Mesendoderm (in vitro differentiated cells): ENCODE results near the gene NCKAP5L.

Experiments
- DNase-seq: peaks from one replicate; pipeline ENCODE4 v3.0.0; 2013
- H2AK5ac ChIP-seq: 2 replicates; pipeline ENCODE4 v1.6.1; 2013; ENCODE audit warnings: low read length, inconsistent platforms
- H2BK120ac ChIP-seq: 2 replicates; pipeline ENCODE4 v1.6.1; 2013; ENCODE audit warnings: low read depth, mild to moderate bottlenecking, low read length, moderate library complexity, mixed read lengths
- H2BK15ac ChIP-seq: replicated peaks from 2 replicates; pipeline ENCODE4 v1.6.1; 2013; ENCODE audit warnings: low read depth, mild to moderate bottlenecking, moderate library complexity
- H2BK5ac ChIP-seq: 2 replicates; pipeline ENCODE4 v1.6.1; 2013; ENCODE audit warnings: low read length, inconsistent platforms
- H3K18ac ChIP-seq: 2 replicates; pipeline ENCODE4 v1.6.1; 2013; ENCODE audit warnings: mild to moderate bottlenecking, low read length, mixed read lengths
- H3K23ac ChIP-seq: one replicate; pipeline ENCODE4 v1.6.1; 2013; ENCODE audit warnings: low read length
- H3K27ac ChIP-seq: 2 replicates; pipeline ENCODE4 v1.5.1; 2013; ENCODE audit warnings: low read depth, mild to moderate bottlenecking, inconsistent platforms, low read length, moderate library complexity
- H3K27me3 ChIP-seq: 2 replicates; pipeline ENCODE4 v1.6.1; 2013; ENCODE audit warnings: low read length, control low read depth, mild to moderate bottlenecking, inconsistent platforms; ENCODE audit not compliant: insufficient read depth, poor library complexity
- H3K36me3 ChIP-seq: 2 replicates; pipeline ENCODE4 v1.6.1; 2013; ENCODE audit warnings: low read length, inconsistent platforms; ENCODE audit not compliant: control insufficient read depth, insufficient read depth
- H3K4ac ChIP-seq: one replicate; pipeline ENCODE4 v1.6.1; 2013; ENCODE audit warnings: low read depth, mild to moderate bottlenecking, low read length, moderate library complexity
- H3K4me1 ChIP-seq: 2 replicates; pipeline ENCODE4 v1.6.1; 2013; ENCODE audit warnings: low read depth, low read length, inconsistent platforms; ENCODE audit not compliant: control insufficient read depth
- H3K4me2 ChIP-seq: 2 replicates; pipeline ENCODE4 v1.6.1; 2013; ENCODE audit warnings: low read length
- H3K4me3 ChIP-seq: 2 replicates; pipeline ENCODE4 v1.5.1; 2013; ENCODE audit warnings: mild to moderate bottlenecking, low read length
- H3K56ac ChIP-seq: one replicate; pipeline ENCODE4 v1.6.1; 2013; ENCODE audit warnings: low read length
- H3K79me1 ChIP-seq: 2 replicates; pipeline ENCODE4 v1.6.1; 2013; ENCODE audit warnings: low read length, inconsistent platforms
- H3K79me2 ChIP-seq: 2 replicates; pipeline ENCODE4 v1.6.1; 2013; ENCODE audit warnings: mild to moderate bottlenecking, low read length; ENCODE audit not compliant: control insufficient read depth, insufficient read depth
- H3K9ac ChIP-seq: 2 replicates; pipeline ENCODE4 v1.6.1; 2013; ENCODE audit warnings: low read length, inconsistent platforms
- H4K5ac ChIP-seq: one replicate; pipeline ENCODE4 v1.6.1; 2013; ENCODE audit warnings: low read length
- H4K8ac ChIP-seq: one replicate; pipeline ENCODE4 v1.6.1; 2013; ENCODE audit warnings: low read depth, mild to moderate bottlenecking, control low read depth, low read length, moderate library complexity
- WGBS: extraction: QIAGEN DNeasy Blood & Tissue Kit; methylation state at CpG from one replicate; pipeline ENCODE4 v1.1.7; 2013; ENCODE audit warnings: low lambda C conversion rate, missing lambda C conversion rate; ENCODE audit not compliant: insufficient coverage; ENCODE audit errors: extremely low coverage; 5-methylcytosine and 5-hydroxymethylcytosine counted together

NCKAP5L gene

GRCh38 chr12:49824416-49824815 is 3.8 kb downstream of the NCKAP5L start:
- no peaks in the 10 kb centered on the region for H3K27me3 ChIP-seq
- no peak overlapping the region for H3K4ac ChIP-seq
- H2BK5ac ChIP-seq = no peak overlapping the region
- H3K18ac ChIP-seq = no peak overlapping the region
- peaks cover 31% of the 10 kb centered on the region for H3K79me1 ChIP-seq
- no CpG with 5 or more reads among the region's 8 CpGs for WGBS
- no peak for DNase-seq
- no peak overlapping the region for H4K8ac ChIP-seq
- no peak overlapping the region for H3K9ac ChIP-seq
- peaks cover 30% of the 10 kb centered on the region for H3K79me2 ChIP-seq
- H3K27ac ChIP-seq = no peak overlapping the region
- no peak overlapping the region for H2BK15ac ChIP-seq
- no peak overlapping the region for H3K56ac ChIP-seq
- H2BK120ac ChIP-seq = no peak overlapping the region
- H3K4me2 ChIP-seq = no peak overlapping the region
- H2AK5ac ChIP-seq = no peak overlapping the region
- H4K5ac ChIP-seq = no peak overlapping the region
- H3K4me3 ChIP-seq = no peak overlapping the region
- H3K4me1 ChIP-seq = peaks cover 2% of the 10 kb centered on the region
- H3K36me3 ChIP-seq = no peaks in the 10 kb centered on the region
- no peak overlapping the region for H3K23ac ChIP-seq

- Histone ChIP-seq H2BK5ac (no peak overlapping the region), H3K79me1 (peaks cover 31% of the 10 kb centered on the region), H4K5ac (no peak overlapping the region), H3K18ac (no peak overlapping the region), H2BK15ac (no peak overlapping the region), H3K79me2 (peaks cover 30% of the 10 kb centered on the region), H3K27ac (no peak overlapping the region), H3K4ac (no peak overlapping the region), H3K4me2 (no peak overlapping the region), H3K4me1 (peaks cover 2% of the 10 kb centered on the region), H3K36me3 (no peaks in the 10 kb centered on the region), H3K56ac (no peak overlapping the region), H3K27me3 (no peaks in the 10 kb centered on the region), H4K8ac (no peak overlapping the region), H3K4me3 (no peak overlapping the region), H2AK5ac (no peak overlapping the region), H3K23ac (no peak overlapping the region), H3K9ac (no peak overlapping the region), H2BK120ac (no peak overlapping the region)
- no peak for DNase-seq
- no CpG with 5 or more reads among the region's 6 CpGs for WGBS
Observed at GRCh38 chr12:49823951-49824350, 4.3 kb downstream of the NCKAP5L start.

- H3K4ac ChIP-seq = no peak overlapping the region
- no peak overlapping the region for H3K18ac ChIP-seq
- no peak overlapping the region for H3K27ac ChIP-seq
- no peak overlapping the region for H3K23ac ChIP-seq
- H3K4me1 ChIP-seq = peaks cover 2% of the 10 kb centered on the region
- peaks cover 30% of the 10 kb centered on the region for H3K79me2 ChIP-seq
- H3K27me3 ChIP-seq = no peaks in the 10 kb centered on the region
- peaks cover 31% of the 10 kb centered on the region for H3K79me1 ChIP-seq
- no peak overlapping the region for H4K5ac ChIP-seq
- H3K9ac ChIP-seq = no peak overlapping the region
- H3K56ac ChIP-seq = no peak overlapping the region
- H2BK15ac ChIP-seq = no peak overlapping the region
- no peak overlapping the region for H3K4me3 ChIP-seq
- H3K36me3 ChIP-seq = no peaks in the 10 kb centered on the region
- no peak overlapping the region for H2AK5ac ChIP-seq
- DNase-seq = no peak
- no peak overlapping the region for H2BK5ac ChIP-seq
- H4K8ac ChIP-seq = no peak overlapping the region
- WGBS = no CpG with 5 or more reads among the region's 1 CpG
- no peak overlapping the region for H3K4me2 ChIP-seq
- H2BK120ac ChIP-seq = no peak overlapping the region
Observed at GRCh38 chr12:49823350-49823749, 4.9 kb downstream of the NCKAP5L start.

GRCh38 chr12:49821373-49822287 is 6.6 kb downstream of the NCKAP5L start:
- no peak overlapping the region for H3K9ac ChIP-seq
- no peak overlapping the region for H4K8ac ChIP-seq
- no peaks in the 10 kb centered on the region for H3K27me3 ChIP-seq
- H3K23ac ChIP-seq = no peak overlapping the region
- no peak overlapping the region for H2BK15ac ChIP-seq
- H3K4me1 ChIP-seq = peaks cover 2% of the 10 kb centered on the region
- H3K79me2 ChIP-seq = peaks cover 22% of the 10 kb centered on the region
- H3K27ac ChIP-seq = no peak overlapping the region
- H3K79me1 ChIP-seq = peaks cover 25% of the 10 kb centered on the region
- no CpG with 5 or more reads among the region's 10 CpGs for WGBS
- H3K18ac ChIP-seq = no peak overlapping the region
- no peak overlapping the region for H2BK120ac ChIP-seq
- H3K36me3 ChIP-seq = no peaks in the 10 kb centered on the region
- no peak overlapping the region for H3K4me3 ChIP-seq
- H4K5ac ChIP-seq = no peak overlapping the region
- no peak overlapping the region for H3K56ac ChIP-seq
- H2BK5ac ChIP-seq = no peak overlapping the region
- no peak overlapping the region for H3K4ac ChIP-seq
- H3K4me2 ChIP-seq = no peak overlapping the region
- H2AK5ac ChIP-seq = no peak overlapping the region
- DNase-seq = no peak

GRCh38 chr12:49819786-49820185 is 8.4 kb downstream of the NCKAP5L start:
- Histone ChIP-seq H3K56ac (no peak overlapping the region), H2BK15ac (no peak overlapping the region), H3K36me3 (no peaks in the 10 kb centered on the region), H3K23ac (no peak overlapping the region), H3K27ac (no peak overlapping the region), H4K8ac (no peak overlapping the region), H4K5ac (no peak overlapping the region), H3K4me2 (no peak overlapping the region), H3K4me3 (no peak overlapping the region), H3K9ac (no peak overlapping the region), H2BK120ac (no peak overlapping the region), H2AK5ac (no peak overlapping the region), H3K79me2 (peaks cover 9% of the 10 kb centered on the region), H3K4me1 (peaks cover 2% of the 10 kb centered on the region), H3K18ac (no peak overlapping the region), H3K4ac (no peak overlapping the region), H2BK5ac (no peak overlapping the region), H3K79me1 (peaks cover 16% of the 10 kb centered on the region), H3K27me3 (no peaks in the 10 kb centered on the region)
- DNase-seq = no peak
- no CpG with 5 or more reads among the region's 2 CpGs for WGBS
